RWPE2 (cell line): ENCODE data around the gene MOV10.

Experiments
- ATAC-seq: fragments of 200-7000 bp; cut with Tn5 transposase; 3 replicates; pipeline ENCODE4 v1.9.1; 2021; ENCODE audit warnings: low read depth
- DNase-seq: peaks from one replicate; pipeline ENCODE4 v3.0.0-alpha.2; 2020; ENCODE audit warnings: low spot score
- H3K27ac ChIP-seq: fragments of 450-650 bp; 2 replicates; pipeline ENCODE4 v1.5.1; 2017; ENCODE audit warnings: mild to moderate bottlenecking; ENCODE audit not compliant: poor library complexity, severe bottlenecking
- H3K27me3 ChIP-seq: fragments of 250-450 bp; sonication (Bioruptor Pico); 2 replicates; pipeline ENCODE4 v1.5.1; 2021; ENCODE audit warnings: mild to moderate bottlenecking, moderate library complexity; ENCODE audit not compliant: insufficient read depth, poor library complexity, severe bottlenecking
- H3K36me3 ChIP-seq: fragments of 250-450 bp; sonication (Bioruptor Pico); 2 replicates; pipeline ENCODE4 v1.5.1; 2020; ENCODE audit warnings: low read depth, mild to moderate bottlenecking, moderate library complexity
- H3K4me1 ChIP-seq: fragments of 250-450 bp; sonication (Bioruptor Pico); 2 replicates; pipeline ENCODE4 v1.5.1; 2021; ENCODE audit warnings: mild to moderate bottlenecking, moderate library complexity; ENCODE audit not compliant: insufficient read depth, poor library complexity, severe bottlenecking
- H3K4me3 ChIP-seq: fragments of 250-450 bp; sonication (Bioruptor Pico); 2 replicates; pipeline ENCODE4 v1.5.1; 2021; ENCODE audit warnings: mild to moderate bottlenecking, moderate library complexity; ENCODE audit not compliant: severe bottlenecking
- H3K9me3 ChIP-seq: fragments of 250-450 bp; sonication (Bioruptor Pico); 2 replicates; pipeline ENCODE4 v1.5.1; 2021; ENCODE audit warnings: mild to moderate bottlenecking, moderate library complexity; ENCODE audit not compliant: severe bottlenecking
- CTCF ChIP-seq: fragments of 450-650 bp; IDR thresholded peaks from one replicate; pipeline ENCODE4 v1.5.1; 2017; ENCODE audit warnings: mild to moderate bottlenecking, moderate library complexity; ENCODE audit not compliant: poor library complexity, severe bottlenecking

MOV10 gene

GRCh38 chr1:112674440-112674985 lies at the start of gene MOV10:
Gene MOV10 (plus strand): TSS chr1:112674659. CDS start chr1:112674913, 254 bp downstream.
- no peak for TF ChIP-seq CTCF
- H3K27ac ChIP-seq: peak within 1 kb of the TSS; percentile 67
- DNase-seq: peak; percentile 66
- H3K4me3 ChIP-seq: peak within 1 kb of the TSS; percentile 58
- ATAC-seq: peak; percentile 65
- H3K27me3 ChIP-seq: no peaks in the 10 kb centered on the region
- peaks cover 22% of the 10 kb centered on the region for H3K36me3 ChIP-seq
- H3K9me3 ChIP-seq: no peaks in the 10 kb centered on the region
- H3K4me1 ChIP-seq: peaks cover 6% of the 10 kb centered on the region

- TF ChIP-seq CTCF: no peak
- Histone ChIP-seq H3K27me3 (no peaks in the 10 kb centered on the region), H3K4me1 (peaks cover 24% of the 10 kb centered on the region), H3K4me3 (no peak overlapping the region), H3K27ac (no peak overlapping the region), H3K36me3 (peaks cover 65% of the 10 kb centered on the region), H3K9me3 (no peaks in the 10 kb centered on the region)
- ATAC-seq: no peak
- no peak for DNase-seq
Measured at GRCh38 chr1:112625696-112626095, 48.8 kb upstream of the MOV10 start.

GRCh38 chr1:112626193-112626592 lies 48.3 kb upstream of the MOV10 start:
- no peak for TF ChIP-seq CTCF
- Histone ChIP-seq H3K4me3 (no peak overlapping the region), H3K36me3 (peaks cover 65% of the 10 kb centered on the region), H3K9me3 (no peaks in the 10 kb centered on the region), H3K4me1 (peaks cover 19% of the 10 kb centered on the region), H3K27ac (no peak overlapping the region), H3K27me3 (no peaks in the 10 kb centered on the region)
- DNase-seq: no peak
- no peak for ATAC-seq

- no peak for TF ChIP-seq CTCF
- no peaks in the 10 kb centered on the region for H3K9me3 ChIP-seq
- no peak overlapping the region for H3K4me3 ChIP-seq
- H3K27me3 ChIP-seq: no peaks in the 10 kb centered on the region
- ATAC-seq (no peak), DNase-seq (no peak)
- H3K36me3 ChIP-seq: peaks cover 69% of the 10 kb centered on the region
- H3K27ac ChIP-seq: no peak overlapping the region
- peaks cover 17% of the 10 kb centered on the region for H3K4me1 ChIP-seq
Measured at GRCh38 chr1:112626887-112627286, 47.6 kb upstream of the MOV10 start.

GRCh38 chr1:112628516-112628915 lies 45.9 kb upstream of the MOV10 start:
- Histone ChIP-seq H3K9me3 (no peaks in the 10 kb centered on the region), H3K4me3 (no peak overlapping the region), H3K36me3 (peaks cover 74% of the 10 kb centered on the region), H3K27me3 (no peaks in the 10 kb centered on the region), H3K4me1 (peaks cover 14% of the 10 kb centered on the region), H3K27ac (no peak overlapping the region)
- DNase-seq: no peak
- no peak for TF ChIP-seq CTCF
- no peak for ATAC-seq
